Stimulated activated memory B cell treated with anti-CD40 and anti-IgM and Interleukin-4, amounts not matched to agents 10 μg/mL and 1 μg/mL and 100 μg/mL, for 72 hours (primary cell): ENCODE results near the gene MLLT3.

ENCODE experiments used
- ATAC-seq: fragments of 150-1000 bp; cut with Tn5 transposase; 2 replicates; pipeline ENCODE4 v1.10.0; 2021
- H3K27ac Mint-ChIP-seq: one replicate; pipeline ENCODE4 v1.8.0; 2022; ENCODE audit warnings: mild to moderate bottlenecking, mixed read lengths
- H3K27me3 Mint-ChIP-seq: one replicate; pipeline ENCODE4 v1.8.0; 2022; ENCODE audit warnings: mixed read lengths
- H3K36me3 Mint-ChIP-seq: one replicate; pipeline ENCODE4 v1.8.0; 2022; ENCODE audit warnings: mixed read lengths
- H3K4me1 Mint-ChIP-seq: one replicate; pipeline ENCODE4 v1.8.0; 2022; ENCODE audit warnings: mixed read lengths
- H3K4me3 Mint-ChIP-seq: one replicate; pipeline ENCODE4 v1.8.0; 2022; ENCODE audit warnings: mild to moderate bottlenecking, moderate library complexity, mixed read lengths
- H3K9me3 Mint-ChIP-seq: one replicate; pipeline ENCODE4 v1.8.0; 2022; ENCODE audit warnings: mixed read lengths

MLLT3 gene

GRCh38 chr9:20404192-20404813 is 218.0 kb downstream of the MLLT3 start:
- Mint-ChIP-seq H3K27me3 (no peaks in the 10 kb centered on the region), H3K4me1 (no peaks in the 10 kb centered on the region), H3K27ac (no peak overlapping the region), H3K36me3 (no peaks in the 10 kb centered on the region), H3K4me3 (no peak overlapping the region), H3K9me3 (no peaks in the 10 kb centered on the region)
- ATAC-seq, result no peak

- no peaks in the 10 kb centered on the region for H3K4me1 Mint-ChIP-seq
- H3K9me3 Mint-ChIP-seq, result no peaks in the 10 kb centered on the region
- H3K36me3 Mint-ChIP-seq, result no peaks in the 10 kb centered on the region
- no peaks in the 10 kb centered on the region for H3K27me3 Mint-ChIP-seq
- no peak overlapping the region for H3K4me3 Mint-ChIP-seq
- ATAC-seq, result no peak
- H3K27ac Mint-ChIP-seq, result no peak overlapping the region
Measured at GRCh38 chr9:20403346-20403745, 219.0 kb downstream of the MLLT3 start.

- H3K27ac Mint-ChIP-seq, result no peak overlapping the region
Measured at GRCh38 chr9:20402273-20402875, 219.9 kb downstream of the MLLT3 start.

GRCh38 chr9:20398536-20399338 is 223.6 kb downstream of the MLLT3 start:
- no peaks in the 10 kb centered on the region for H3K4me1 Mint-ChIP-seq
- no peak overlapping the region for H3K27ac Mint-ChIP-seq
- no peaks in the 10 kb centered on the region for H3K36me3 Mint-ChIP-seq
- no peaks in the 10 kb centered on the region for H3K9me3 Mint-ChIP-seq
- no peak overlapping the region for H3K4me3 Mint-ChIP-seq
- no peaks in the 10 kb centered on the region for H3K27me3 Mint-ChIP-seq
- no peak for ATAC-seq

More at GRCh38 chr9:20402273-20402875, 219.9 kb downstream of the MLLT3 start:
- no peaks in the 10 kb centered on the region for H3K36me3 Mint-ChIP-seq
- no peaks in the 10 kb centered on the region for H3K27me3 Mint-ChIP-seq
- no peak overlapping the region for H3K4me3 Mint-ChIP-seq
- no peaks in the 10 kb centered on the region for H3K9me3 Mint-ChIP-seq
- no peak for ATAC-seq
- no peaks in the 10 kb centered on the region for H3K4me1 Mint-ChIP-seq

- Mint-ChIP-seq H3K4me3 (no peak overlapping the region), H3K27ac (no peak overlapping the region), H3K4me1 (no peaks in the 10 kb centered on the region), H3K36me3 (no peaks in the 10 kb centered on the region), H3K27me3 (no peaks in the 10 kb centered on the region), H3K9me3 (no peaks in the 10 kb centered on the region)
- ATAC-seq, result no peak
Measured at GRCh38 chr9:20397348-20397747, 225.0 kb downstream of the MLLT3 start.

GRCh38 chr9:20396509-20396908 is 225.8 kb downstream of the MLLT3 start:
- Mint-ChIP-seq H3K4me3 (no peak overlapping the region), H3K27ac (no peak overlapping the region), H3K9me3 (no peaks in the 10 kb centered on the region), H3K36me3 (no peaks in the 10 kb centered on the region), H3K4me1 (no peaks in the 10 kb centered on the region), H3K27me3 (no peaks in the 10 kb centered on the region)
- no peak for ATAC-seq

- ATAC-seq, result no peak
- H3K9me3 Mint-ChIP-seq, result no peaks in the 10 kb centered on the region
- no peak overlapping the region for H3K4me3 Mint-ChIP-seq
- H3K36me3 Mint-ChIP-seq, result no peaks in the 10 kb centered on the region
- no peaks in the 10 kb centered on the region for H3K4me1 Mint-ChIP-seq
- H3K27me3 Mint-ChIP-seq, result no peaks in the 10 kb centered on the region
- no peak overlapping the region for H3K27ac Mint-ChIP-seq
Measured at GRCh38 chr9:20395651-20396050, 226.6 kb downstream of the MLLT3 start.

GRCh38 chr9:20394969-20395368 is 227.3 kb downstream of the MLLT3 start:
- no peaks in the 10 kb centered on the region for H3K36me3 Mint-ChIP-seq
- H3K4me3 Mint-ChIP-seq, result no peak overlapping the region
- H3K27me3 Mint-ChIP-seq, result no peaks in the 10 kb centered on the region
- H3K27ac Mint-ChIP-seq, result no peak overlapping the region
- no peaks in the 10 kb centered on the region for H3K4me1 Mint-ChIP-seq
- ATAC-seq, result no peak
- no peaks in the 10 kb centered on the region for H3K9me3 Mint-ChIP-seq

- H3K9me3 Mint-ChIP-seq, result peaks cover 5% of the 10 kb centered on the region
- H3K4me1 Mint-ChIP-seq, result no peaks in the 10 kb centered on the region
- H3K4me3 Mint-ChIP-seq, result no peak overlapping the region
- H3K27me3 Mint-ChIP-seq, result no peaks in the 10 kb centered on the region
- H3K27ac Mint-ChIP-seq, result no peak overlapping the region
- no peak for ATAC-seq
- H3K36me3 Mint-ChIP-seq, result no peaks in the 10 kb centered on the region
Measured at GRCh38 chr9:20391208-20391607, 231.1 kb downstream of the MLLT3 start.

GRCh38 chr9:20390400-20390799 is 231.9 kb downstream of the MLLT3 start:
- no peak overlapping the region for H3K4me3 Mint-ChIP-seq

GRCh38 chr9:20387062-20387461 is 235.2 kb downstream of the MLLT3 start:
- H3K4me1 Mint-ChIP-seq, result no peaks in the 10 kb centered on the region
- H3K27me3 Mint-ChIP-seq, result no peaks in the 10 kb centered on the region
- H3K4me3 Mint-ChIP-seq, result no peak overlapping the region
- no peak overlapping the region for H3K27ac Mint-ChIP-seq
- peaks cover 5% of the 10 kb centered on the region for H3K9me3 Mint-ChIP-seq
- no peak for ATAC-seq
- H3K36me3 Mint-ChIP-seq, result no peaks in the 10 kb centered on the region

More at GRCh38 chr9:20390400-20390799, 231.9 kb downstream of the MLLT3 start:
- H3K27me3 Mint-ChIP-seq, result no peaks in the 10 kb centered on the region
- no peak for ATAC-seq
- H3K27ac Mint-ChIP-seq, result no peak overlapping the region
- no peaks in the 10 kb centered on the region for H3K36me3 Mint-ChIP-seq
- no peaks in the 10 kb centered on the region for H3K4me1 Mint-ChIP-seq
- H3K9me3 Mint-ChIP-seq, result peaks cover 5% of the 10 kb centered on the region

GRCh38 chr9:20384642-20385041 is 237.7 kb downstream of the MLLT3 start:
- Mint-ChIP-seq H3K4me3 (no peak overlapping the region), H3K4me1 (no peaks in the 10 kb centered on the region), H3K27me3 (no peaks in the 10 kb centered on the region), H3K27ac (no peak overlapping the region), H3K36me3 (no peaks in the 10 kb centered on the region), H3K9me3 (peaks cover 5% of the 10 kb centered on the region)
- no peak for ATAC-seq

- no peaks in the 10 kb centered on the region for H3K36me3 Mint-ChIP-seq
- no peaks in the 10 kb centered on the region for H3K4me1 Mint-ChIP-seq
- H3K27ac Mint-ChIP-seq, result no peak overlapping the region
- ATAC-seq, result no peak
- no peaks in the 10 kb centered on the region for H3K27me3 Mint-ChIP-seq
- H3K9me3 Mint-ChIP-seq, result no peaks in the 10 kb centered on the region
- no peak overlapping the region for H3K4me3 Mint-ChIP-seq
Measured at GRCh38 chr9:20382460-20383071, 239.7 kb downstream of the MLLT3 start.

GRCh38 chr9:20380546-20380945 is 241.8 kb downstream of the MLLT3 start:
- no peak overlapping the region for H3K4me3 Mint-ChIP-seq
- no peaks in the 10 kb centered on the region for H3K4me1 Mint-ChIP-seq
- no peak overlapping the region for H3K27ac Mint-ChIP-seq
- no peaks in the 10 kb centered on the region for H3K36me3 Mint-ChIP-seq
- ATAC-seq, result no peak
- no peaks in the 10 kb centered on the region for H3K27me3 Mint-ChIP-seq
- H3K9me3 Mint-ChIP-seq, result no peaks in the 10 kb centered on the region

- Mint-ChIP-seq H3K9me3 (no peaks in the 10 kb centered on the region), H3K4me1 (no peaks in the 10 kb centered on the region), H3K36me3 (no peaks in the 10 kb centered on the region), H3K27me3 (no peaks in the 10 kb centered on the region), H3K27ac (no peak overlapping the region), H3K4me3 (no peak overlapping the region)
- no peak for ATAC-seq
Measured at GRCh38 chr9:20379804-20380225, 242.5 kb downstream of the MLLT3 start.
